RPMI7951 (cell line): ENCODE measurements around the gene FEZ2. TPM values are rescaled to one million over a fixed set of nuclear protein-coding genes. Genes with fewer than 3 reads are reported as not detected.
A peak's percentile ranks its signal among the peaks of the same experiment; 100 is the strongest.

ENCODE experiments used
- DNase-seq: peaks from one replicate; pipeline ENCODE4 v3.0.0-alpha.2; 2012; ENCODE audit warnings: low read depth
- total RNA-seq: library from RNA; depleted of rRNA; stranded (reverse); fragments of >200 nt; shearing (Covaris generic); gene quantifications from 2 replicates; pipeline ENCODE4 v1.2.3, GENCODE V29; 2014; rRNA removed

FEZ2 gene
- total RNA-seq, 1 experiment from 2014 or later = 89.8 TPM

GRCh38 chr2:36530178-36530982 is 67.6 kb downstream of the FEZ2 start:
- DNase-seq = peak; percentile 39

- no peak for DNase-seq
Observed at GRCh38 chr2:36528766-36529392, 69.1 kb downstream of the FEZ2 start.

- DNase-seq = no peak
Observed at GRCh38 chr2:36528274-36528673, 69.7 kb downstream of the FEZ2 start.

GRCh38 chr2:36526226-36526625 is 71.7 kb downstream of the FEZ2 start:
- no peak for DNase-seq

- DNase-seq = no peak
Observed at GRCh38 chr2:36525245-36525644, 72.7 kb downstream of the FEZ2 start.

GRCh38 chr2:36523153-36523552 is 74.8 kb downstream of the FEZ2 start:
- DNase-seq = no peak

- DNase-seq = no peak
Observed at GRCh38 chr2:36520431-36520830, 77.5 kb downstream of the FEZ2 start.

GRCh38 chr2:36516136-36516870 is 81.7 kb downstream of the FEZ2 start:
- no peak for DNase-seq

GRCh38 chr2:36515538-36515937 is 82.4 kb downstream of the FEZ2 start:
- no peak for DNase-seq

- DNase-seq = no peak
Observed at GRCh38 chr2:36513661-36514060, 84.3 kb downstream of the FEZ2 start.

- DNase-seq = peak; percentile 84
Observed at GRCh38 chr2:36512705-36513104, 85.3 kb downstream of the FEZ2 start.

GRCh38 chr2:36511858-36512603 is 85.9 kb downstream of the FEZ2 start:
- peak; percentile 77 for DNase-seq

GRCh38 chr2:36509075-36509474 is 88.9 kb downstream of the FEZ2 start:
- DNase-seq = no peak

GRCh38 chr2:36507408-36507812 is 90.6 kb downstream of the FEZ2 start:
- DNase-seq = peak; percentile 71

Other genes with a start within 250 kb of the FEZ2 start
- 35.1 and 44.2 TPM in 2 replicates for gene CRIM1, start 242.4 kb downstream of the FEZ2 start, total RNA-seq
- 0.88 and 2.9 TPM in 2 replicates for gene VIT, start 98.5 kb upstream of the FEZ2 start, total RNA-seq